GM18507 (cell line): Measurements from ENCODE around the gene KIAA1755.
A peak's percentile ranks its signal among the peaks of the same experiment; 100 is the strongest.

ENCODE experiments used
- DNase-seq: peaks from one replicate; pipeline ENCODE4 v3.0.0; 2011; ENCODE audit warnings: low read depth; ENCODE audit not compliant: insufficient read length; ENCODE audit errors: extremely low spot score
- FAIRE-seq: peaks from 2 replicates; lab custom pipeline; 2011; peaks lifted over from hg19 to GRCh38; lab: Jason Lieb, UNC

The KIAA1755 gene, protein sequence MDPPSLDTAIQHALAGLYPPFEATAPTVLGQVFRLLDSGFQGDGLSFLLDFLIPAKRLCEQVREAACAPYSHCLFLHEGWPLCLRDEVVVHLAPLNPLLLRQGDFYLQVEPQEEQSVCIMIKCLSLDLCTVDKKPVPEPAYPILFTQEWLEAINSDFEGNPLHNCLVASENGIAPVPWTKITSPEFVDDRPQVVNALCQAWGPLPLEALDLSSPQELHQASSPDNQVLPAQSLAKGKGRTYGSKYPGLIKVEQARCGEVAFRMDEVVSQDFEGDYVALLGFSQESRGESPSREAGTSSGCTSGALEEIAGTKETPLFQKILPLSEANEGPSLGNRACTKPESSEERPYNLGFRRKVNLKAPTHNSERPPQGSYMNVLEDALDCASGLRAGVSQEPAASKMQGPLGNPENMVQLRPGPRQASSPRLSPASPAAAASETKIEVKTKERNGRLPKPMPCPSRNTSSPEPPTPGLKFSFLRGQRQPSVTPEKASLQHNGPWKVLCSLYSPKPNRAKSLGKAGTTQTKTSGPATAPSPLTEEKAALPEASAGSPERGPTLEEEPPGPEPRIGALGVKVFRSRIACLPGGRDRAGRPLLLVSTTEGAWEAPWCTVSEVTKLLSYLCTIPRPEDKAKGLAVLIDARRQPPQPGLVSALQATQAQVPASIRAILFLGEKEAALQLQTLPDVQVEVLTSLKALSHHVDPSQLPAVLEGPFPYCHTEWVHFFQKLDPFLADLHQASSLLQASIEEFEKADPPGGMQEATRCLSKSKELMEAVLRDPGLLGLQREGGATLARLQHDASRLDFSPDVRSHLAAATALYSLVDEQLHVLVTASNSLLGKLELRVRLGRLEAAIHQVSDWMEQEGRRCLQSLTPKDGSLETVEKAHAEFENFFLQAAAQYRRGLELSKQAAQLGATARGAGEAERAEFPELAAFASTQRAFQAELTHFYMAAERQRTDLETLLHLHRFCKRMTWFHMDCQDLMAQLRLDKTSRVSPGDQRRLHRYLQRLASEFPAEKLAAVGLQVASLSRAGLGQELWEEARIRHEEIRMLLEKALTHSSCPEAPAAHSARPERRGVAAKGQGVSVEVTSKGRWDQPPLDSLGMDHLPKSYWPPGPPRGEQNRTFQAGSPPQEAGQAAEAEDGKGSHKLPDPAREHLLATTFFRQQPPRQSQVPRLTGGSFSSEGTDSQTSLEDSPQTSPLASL

DNA sequence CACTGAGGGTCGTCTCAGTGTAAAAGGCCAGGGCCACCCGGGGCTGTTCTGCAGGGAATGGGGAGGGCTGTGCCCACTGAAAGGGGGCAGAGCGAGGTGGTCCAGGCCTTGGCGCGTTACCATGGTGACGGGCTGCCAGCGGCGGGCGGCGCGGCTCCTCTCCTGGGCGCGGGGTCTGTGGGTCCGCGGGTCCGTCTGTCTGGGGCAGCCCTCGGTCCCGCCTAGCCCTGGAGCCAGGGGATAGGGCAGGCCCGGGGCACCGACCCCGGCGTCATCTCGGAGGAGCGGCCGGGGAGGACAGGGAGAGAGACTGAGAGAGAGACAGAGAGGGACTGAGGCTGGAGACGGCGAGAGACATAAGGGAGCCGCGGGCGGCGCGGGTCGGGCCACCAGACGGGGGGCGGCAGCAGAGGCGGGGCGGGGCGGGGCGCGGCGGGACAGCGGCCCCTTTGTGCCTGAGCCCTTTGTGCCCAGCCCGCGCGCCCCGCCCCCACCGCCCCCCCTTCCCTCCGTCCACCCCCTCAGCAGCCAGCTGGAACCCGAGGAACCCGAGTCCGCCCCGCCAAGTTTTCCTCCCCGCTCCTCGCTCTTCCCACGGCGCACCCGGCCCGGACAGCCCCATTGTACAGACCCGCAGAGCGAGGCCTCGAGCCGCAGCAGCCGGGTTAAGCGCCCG lies at the start of gene KIAA1755:
KIAA1755 (minus strand) TSS at position 358 of the 676 bp plus-strand sequence; CDS start at position 123, 235 bp downstream.
- FAIRE-seq (no peak), DNase-seq (no peak)

DNA sequence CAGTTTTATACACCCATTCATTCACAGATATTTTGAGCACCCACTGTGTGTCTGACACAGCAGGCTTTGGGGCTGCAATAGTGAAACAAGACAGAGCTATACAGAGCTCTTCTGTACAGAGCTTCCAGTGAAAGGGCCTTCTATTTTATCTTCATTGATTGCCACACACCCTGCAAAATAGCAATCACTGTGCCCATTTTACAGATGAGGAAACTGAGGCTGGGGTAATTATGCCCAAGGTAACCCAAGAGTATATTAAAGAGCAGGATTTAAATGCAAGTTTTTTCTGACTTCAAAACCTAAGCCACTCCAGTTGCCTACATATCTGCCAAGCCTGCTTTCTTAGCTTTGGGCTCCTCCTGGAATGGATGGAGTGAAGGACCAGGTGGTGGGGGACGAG lies 47.9 kb upstream of the KIAA1755 start:
- FAIRE-seq, result no peak

DNA sequence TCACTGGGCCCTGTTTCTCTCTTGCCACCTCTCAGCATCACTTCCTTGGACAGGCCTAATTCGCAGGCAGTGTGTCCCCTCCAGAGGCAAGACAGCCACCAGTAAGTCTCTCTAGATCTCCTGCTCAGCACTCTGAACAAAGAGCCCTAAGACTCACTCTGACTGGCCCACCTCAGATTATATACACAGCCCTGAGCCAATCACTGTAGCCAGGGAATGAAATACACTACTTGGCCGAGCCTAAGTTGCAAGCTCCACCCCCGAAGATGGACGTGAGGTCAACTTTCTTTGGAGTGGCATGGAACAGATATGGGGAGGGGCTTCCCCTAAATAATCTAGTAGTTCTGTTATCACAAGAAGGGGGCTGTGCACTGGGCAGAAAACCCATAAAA lies 47.5 kb upstream of the KIAA1755 start:
- DNase-seq, result no peak
- no peak for FAIRE-seq

More for the DNA sequence above, 47.9 kb upstream of the KIAA1755 start:
- DNase-seq, result no peak

DNA sequence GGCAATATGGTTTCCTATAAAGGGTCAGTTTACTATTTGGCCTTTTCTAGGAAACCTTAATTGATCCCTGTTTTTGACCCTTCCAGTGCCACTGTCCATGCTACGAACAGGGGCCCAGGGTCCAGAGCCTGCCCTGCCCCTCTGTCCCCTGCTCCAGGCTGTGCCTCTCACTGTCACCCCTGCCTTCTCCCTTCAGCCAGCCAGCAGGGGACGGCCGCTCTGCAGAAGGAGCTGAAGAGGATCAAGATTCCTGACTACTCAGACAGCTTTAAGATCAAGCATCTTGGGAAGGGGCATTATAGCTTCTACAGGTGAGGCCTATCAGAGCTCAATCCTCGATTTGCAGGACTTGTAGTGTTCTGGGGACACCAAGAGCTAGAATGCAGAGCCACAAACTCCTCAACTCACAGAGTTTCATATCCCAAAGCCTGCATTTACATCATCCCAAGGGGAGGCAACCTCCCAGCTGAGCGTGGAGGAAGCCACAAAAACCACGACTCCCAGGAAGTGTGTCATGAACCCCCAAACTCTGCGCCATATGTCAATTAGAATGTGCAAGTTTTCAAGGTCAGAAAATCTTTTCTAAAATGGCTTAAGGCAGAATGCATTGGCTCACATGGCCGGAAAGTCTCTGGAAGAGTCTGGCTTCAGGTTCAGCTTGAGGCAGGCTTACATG lies 47.0 kb upstream of the KIAA1755 start:
- FAIRE-seq (no peak), DNase-seq (no peak)

DNA sequence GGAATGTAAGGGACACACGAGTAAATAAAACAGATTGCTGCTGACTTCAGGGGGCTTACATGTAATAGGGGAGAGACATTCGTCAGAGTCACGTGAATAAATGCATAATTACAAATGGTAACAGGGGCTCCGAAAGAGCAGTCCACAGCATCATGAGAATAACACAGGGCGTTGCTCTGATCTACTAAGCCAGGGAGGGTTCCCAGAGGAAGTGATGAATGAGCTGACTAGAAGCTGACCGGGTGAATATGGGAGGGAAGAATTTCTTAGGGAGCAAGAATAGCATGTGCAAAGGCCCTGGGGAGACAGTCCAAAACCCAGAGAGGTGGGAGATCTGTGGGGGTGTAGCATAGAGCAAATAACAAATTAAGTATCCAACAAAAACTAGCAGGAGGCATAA lies 45.8 kb upstream of the KIAA1755 start:
- DNase-seq, result no peak
- no peak for FAIRE-seq

DNA sequence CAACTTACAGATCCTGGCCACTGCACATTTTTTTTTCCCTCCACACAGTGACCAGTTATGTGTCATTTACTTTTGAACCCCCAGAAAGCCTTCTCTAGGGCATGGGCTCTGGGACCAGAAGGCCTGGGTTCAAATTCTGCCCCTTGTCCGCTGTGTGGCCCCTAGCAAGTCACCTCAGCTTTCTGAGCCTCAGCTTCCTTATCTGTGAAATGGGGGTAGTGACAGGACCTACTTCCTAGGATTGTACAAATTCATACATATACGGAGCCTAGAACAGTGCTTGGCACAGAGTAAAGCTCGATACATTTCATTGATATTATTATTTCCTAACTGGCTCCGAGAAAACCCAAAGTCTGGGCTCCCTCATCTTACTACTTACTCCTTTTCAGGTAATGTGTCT lies 45.0 kb upstream of the KIAA1755 start:
- DNase-seq (no peak), FAIRE-seq (no peak)

DNA sequence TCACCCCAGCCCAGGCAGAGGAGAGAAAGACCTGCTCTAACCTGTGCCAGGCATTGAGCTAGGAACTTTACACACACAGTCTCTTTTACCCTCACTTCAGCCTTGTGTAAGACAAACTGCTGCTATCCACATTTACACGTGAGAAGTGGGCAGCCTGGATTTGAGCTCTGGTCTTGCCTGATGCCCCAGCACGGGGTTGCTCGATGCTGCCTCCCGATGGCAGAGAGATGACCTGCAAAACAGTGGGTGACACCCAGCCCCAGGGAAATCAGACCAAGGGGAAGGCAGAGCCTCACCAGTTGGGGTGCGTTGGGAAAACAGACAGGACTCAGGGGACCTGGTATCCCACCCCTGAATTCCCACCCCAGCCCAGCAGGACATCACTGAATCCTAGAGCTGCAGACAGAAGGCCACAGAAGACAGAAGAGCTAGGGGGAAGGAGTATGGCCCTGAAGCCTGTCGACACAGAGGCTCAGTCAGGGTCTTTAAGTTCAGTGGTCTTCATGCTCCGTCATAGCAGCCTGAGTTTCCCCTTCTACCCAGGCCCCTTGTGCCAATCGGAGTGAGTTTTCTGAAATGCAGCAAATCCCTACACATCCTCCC lies 44.4 kb upstream of the KIAA1755 start:
- DNase-seq (peak; percentile 11), FAIRE-seq (no peak)

DNA sequence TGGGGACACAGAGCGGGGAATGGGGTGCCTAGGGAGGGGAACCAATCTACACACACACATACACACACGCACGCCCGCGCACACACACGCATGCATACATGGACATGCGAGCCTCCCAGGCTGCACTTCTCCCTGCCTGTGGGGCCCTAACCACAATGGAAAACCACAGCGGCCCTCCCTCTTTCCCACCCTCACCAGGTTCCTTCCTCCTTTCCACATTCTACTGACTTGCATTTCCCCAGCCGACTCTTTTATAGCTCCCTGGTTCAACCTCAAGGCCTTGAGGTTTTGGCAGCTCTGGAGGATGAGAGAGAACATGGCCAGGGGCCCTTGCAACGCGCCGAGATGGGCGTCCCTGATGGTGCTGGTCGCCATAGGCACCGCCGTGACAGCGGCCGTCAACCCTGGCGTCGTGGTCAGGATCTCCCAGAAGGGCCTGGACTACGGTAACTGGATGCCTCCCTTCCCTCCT lies 43.4 kb upstream of the KIAA1755 start, which contains the start of gene BPI:
BPI (plus strand) TSS at position 249 of the 472 bp plus-strand sequence; CDS start at position 317, 68 bp downstream.
- FAIRE-seq (no peak), DNase-seq (no peak)

DNA sequence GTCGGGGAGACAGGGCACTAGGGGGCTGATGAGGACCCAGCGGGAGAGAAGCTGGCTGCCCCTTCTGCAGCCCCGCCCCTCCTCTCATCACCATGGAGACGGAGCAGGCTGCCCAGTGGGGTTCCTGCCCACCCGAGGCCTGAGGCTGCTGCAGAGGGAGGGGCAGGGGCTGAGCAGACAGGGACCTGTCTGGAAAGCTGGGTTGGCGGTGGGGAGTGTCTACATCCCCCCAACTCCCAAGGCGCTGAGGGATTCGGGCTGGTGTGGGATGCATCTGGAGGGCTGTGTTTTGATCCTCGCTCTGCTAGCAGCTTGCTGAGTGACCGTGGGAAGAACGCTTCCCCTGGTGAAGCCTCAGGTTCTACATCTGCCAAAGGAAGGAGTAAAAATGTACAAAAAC lies 42.3 kb upstream of the KIAA1755 start:
- FAIRE-seq (no peak), DNase-seq (no peak)

DNA sequence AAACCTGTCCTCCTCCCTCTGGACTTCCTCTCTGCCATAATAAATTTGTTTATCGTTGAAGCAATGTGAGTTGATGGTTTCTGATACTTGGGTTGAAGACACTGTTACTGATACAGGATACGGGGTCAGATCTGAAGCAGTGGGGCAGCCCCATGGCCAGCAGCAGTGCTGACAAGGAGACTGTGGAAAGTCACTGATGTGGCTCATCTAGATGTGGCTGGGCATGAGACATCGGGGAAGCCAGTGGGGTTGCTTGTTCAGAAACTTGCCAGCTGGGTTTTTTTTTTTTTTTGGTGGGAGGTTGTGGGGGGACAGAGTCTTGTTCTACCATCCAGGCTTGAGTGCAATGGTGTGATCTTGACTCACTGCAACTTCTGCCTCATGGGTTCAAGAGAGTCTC lies 40.8 kb upstream of the KIAA1755 start:
- no peak for FAIRE-seq
- DNase-seq, result no peak

DNA sequence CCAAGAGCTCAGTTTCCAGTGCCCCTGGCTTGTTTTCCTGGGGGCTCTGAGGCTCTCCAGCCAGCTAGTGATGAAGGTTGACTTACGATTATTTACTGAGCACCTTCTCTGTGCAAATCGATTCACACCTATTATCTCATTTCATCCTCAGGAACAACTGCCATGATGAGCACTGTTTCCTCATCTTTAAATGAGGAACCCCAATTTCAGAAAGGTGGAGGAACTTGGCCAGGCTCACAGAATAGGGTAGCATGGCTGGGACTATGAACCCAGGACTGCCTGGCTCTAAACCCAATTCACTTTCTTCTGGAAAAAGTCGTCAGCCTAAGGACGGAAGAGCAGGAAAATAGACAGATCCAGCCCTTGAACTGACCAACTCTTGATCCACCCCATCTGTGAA lies 39.9 kb upstream of the KIAA1755 start:
- DNase-seq (no peak), FAIRE-seq (no peak)

DNA sequence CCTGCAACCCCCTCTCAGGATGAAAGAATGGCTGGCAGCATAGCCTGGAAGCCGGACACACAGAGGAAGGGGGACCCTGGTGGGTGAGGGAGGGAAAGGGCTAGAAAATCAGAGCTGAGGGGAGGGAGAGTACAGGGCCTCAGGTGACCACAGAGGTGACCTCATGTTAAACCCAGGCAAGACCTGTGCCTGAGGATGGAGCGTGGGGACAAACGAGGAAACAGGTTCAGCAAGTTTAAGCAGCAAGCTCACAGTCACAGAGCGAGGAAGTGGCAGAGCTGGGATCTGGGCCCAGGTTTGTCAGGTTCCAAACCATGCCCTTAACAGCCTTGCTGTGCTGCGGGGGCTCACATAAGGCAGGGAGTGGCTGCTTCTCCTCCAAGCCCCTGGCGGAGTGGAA lies 39.4 kb upstream of the KIAA1755 start:
- DNase-seq (no peak), FAIRE-seq (no peak)

DNA sequence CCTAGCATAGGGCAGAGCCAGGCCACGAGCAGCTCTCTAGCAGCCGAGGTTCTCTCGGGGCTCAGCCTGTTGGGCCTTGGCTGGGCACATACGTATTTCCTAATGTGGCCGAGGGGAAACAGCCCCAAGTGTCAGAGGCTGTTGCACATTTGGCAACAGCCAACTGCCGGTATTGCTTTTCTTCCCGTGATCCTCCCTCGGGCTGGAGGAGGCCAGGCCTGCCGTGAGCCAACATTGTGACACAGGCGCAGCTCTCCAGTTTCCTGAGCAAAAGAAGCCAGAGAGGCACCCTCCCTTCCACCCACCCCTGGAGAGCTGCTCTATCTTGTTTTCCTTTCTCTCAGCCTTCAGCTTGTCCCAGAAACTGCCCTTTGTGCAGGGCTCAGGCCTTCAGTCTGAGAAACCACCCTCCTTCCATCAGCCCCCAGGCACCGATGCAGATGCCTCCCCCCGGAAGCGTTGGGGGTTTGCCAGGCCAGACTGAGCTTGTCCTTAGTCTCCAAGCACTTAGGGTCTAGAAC lies 38.3 kb upstream of the KIAA1755 start:
- no peak for DNase-seq
- FAIRE-seq, result no peak

DNA sequence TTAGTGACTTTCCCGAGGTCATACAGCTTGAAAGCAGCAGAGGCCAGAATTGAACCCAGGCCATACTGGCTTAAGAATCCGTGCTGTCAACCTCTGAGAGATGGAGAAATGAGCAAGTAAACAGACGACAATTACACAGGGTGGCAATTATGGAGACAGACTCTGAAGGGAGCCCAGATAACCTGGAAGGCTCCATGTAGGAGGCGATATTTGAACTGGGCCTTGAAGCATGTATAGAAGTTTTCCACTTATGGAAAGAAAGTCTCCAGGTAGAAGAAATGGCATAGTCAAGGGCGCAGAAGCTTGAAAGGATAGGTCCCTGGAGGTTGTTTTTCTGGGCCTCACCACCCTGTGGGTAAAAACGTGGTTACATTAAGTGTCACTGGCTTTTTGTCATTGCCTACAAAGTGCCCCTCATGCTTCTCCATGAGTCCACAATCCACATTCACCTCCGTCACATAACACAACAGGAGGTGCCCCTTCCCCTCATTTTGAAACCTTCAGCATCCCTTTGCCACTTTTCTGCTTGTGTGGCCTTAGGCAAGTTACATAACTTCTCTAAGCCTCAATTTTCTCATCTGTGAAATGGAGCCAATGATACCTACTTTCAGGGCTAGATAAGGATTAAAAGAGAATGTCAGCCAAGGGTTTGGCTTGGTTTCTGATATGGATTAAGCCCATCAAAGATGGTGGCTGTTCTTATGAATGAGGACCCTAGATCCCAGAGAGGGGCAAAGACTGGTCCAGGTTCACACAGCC lies 37.6 kb upstream of the KIAA1755 start:
- no peak for FAIRE-seq
- DNase-seq, result no peak

DNA sequence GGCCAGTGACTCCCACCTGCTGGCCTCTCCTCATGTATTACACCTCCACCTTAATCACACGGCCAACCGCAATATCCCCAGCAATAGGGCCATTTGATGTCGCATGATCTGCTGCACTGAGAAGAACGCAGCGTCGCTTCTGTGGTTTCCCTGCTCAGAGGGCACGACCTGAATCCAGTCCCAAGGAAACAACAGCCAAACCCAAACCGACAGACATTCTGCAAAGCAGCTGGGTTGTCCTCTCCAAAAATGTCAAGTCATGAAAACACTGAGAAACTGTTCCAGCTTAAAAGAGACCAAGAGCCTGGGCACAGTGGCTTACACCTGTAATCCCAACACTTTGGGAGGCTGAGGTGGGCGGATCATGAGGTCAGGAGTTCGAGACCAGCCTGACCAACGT lies 35.9 kb upstream of the KIAA1755 start:
- DNase-seq (no peak), FAIRE-seq (no peak)

DNA sequence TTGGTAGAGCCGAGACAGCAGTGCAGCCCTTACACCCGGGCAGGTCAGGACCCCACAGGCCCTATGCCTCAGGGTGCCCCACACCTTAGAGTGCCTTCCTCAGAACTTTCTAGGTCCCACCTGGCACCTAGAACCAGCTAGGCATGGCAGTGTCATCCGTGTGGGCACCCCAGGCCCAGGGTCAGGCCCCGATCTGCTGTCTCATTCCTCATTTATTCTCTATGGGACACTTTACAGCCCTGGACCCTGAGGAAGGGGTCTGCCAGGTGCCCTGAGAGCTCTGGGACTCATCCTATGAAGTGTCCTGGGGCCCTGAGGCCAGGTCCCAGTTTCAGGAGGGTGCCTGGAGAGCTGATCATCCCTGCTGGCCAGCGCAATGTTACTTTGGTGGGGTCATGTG lies 35.3 kb upstream of the KIAA1755 start:
- FAIRE-seq (no peak), DNase-seq (no peak)

DNA sequence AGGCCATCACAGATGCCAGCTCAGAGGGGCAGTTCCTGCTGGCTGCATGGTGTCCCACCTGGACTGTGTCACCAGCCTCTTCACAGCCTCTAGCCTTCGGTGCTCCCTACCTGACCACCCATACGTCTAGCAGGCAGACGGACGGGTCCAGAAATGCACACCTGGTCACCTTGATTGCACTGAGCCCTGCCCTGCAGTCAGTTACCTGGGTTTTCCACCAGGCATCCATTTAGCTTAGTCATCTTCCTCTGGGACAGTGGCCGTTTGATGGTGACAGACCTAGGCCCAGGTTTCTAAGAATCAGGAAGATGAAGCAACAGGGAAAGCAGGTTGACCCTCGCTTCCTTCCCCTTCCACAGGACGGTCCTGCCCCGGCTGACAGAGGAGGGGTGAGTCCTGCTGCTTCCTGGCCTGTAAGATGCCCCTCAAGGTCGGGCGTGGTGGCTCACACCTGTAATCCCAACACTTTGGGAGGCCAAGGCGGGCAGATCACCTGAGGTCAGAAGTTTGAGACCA lies 33.6 kb upstream of the KIAA1755 start:
- FAIRE-seq (no peak), DNase-seq (no peak)
